K562 (cell line): ENCODE data around the gene FAM117B. TPM values are rescaled to one million over a fixed set of nuclear protein-coding genes. Genes with fewer than 3 reads are reported as not detected.

Experiments
- ATF1 ChIP-seq, 2 experiments: fragments of 450-650 bp in 1 of 2; IDR thresholded peaks; 2 replicates each; pipeline ENCODE4 v1.6.1; 2016; ENCODE audit warnings: missing compliant biosample characterization in 1 of 2, missing genetic modification characterization in 1 of 2
- HDAC6 ChIP-seq: IDR thresholded peaks from 2 replicates; pipeline ENCODE4 v1.6.1; 2012; ENCODE audit warnings: low read depth, mild to moderate bottlenecking, control low read depth, inconsistent platforms, low read length, moderate library complexity
- KAT8 ChIP-seq: fragments of 450-650 bp; IDR thresholded peaks from 2 replicates; pipeline ENCODE4 v1.6.1; 2016; ENCODE audit warnings: low read depth, mild to moderate bottlenecking
- KDM1A ChIP-seq, 2 experiments: fragments of 450-650 bp; IDR thresholded peaks; 2 replicates each; pipeline ENCODE4 v1.6.1; 2016; ENCODE audit warnings: mild to moderate bottlenecking in 2 of 2
- MGA ChIP-seq: fragments of 450-650 bp; IDR thresholded peaks from 2 replicates; pipeline ENCODE4 v1.6.1; 2016; ENCODE audit warnings: mild to moderate bottlenecking, moderate library complexity
- MXI1 ChIP-seq: IDR thresholded peaks from 2 replicates; pipeline ENCODE4 v1.6.1; 2011; ENCODE audit warnings: low read depth, mild to moderate bottlenecking, improper control_type of control experiment, low read length
- NEUROD1 ChIP-seq: fragments of 150-350 bp; IDR thresholded peaks from 2 replicates; pipeline ENCODE4 v1.6.1; 2014; ENCODE audit warnings: borderline replicate concordance, low read length, low read depth; ENCODE audit not compliant: partially characterized antibody
- NFYB ChIP-seq: IDR thresholded peaks from 2 replicates; pipeline ENCODE4 v1.6.1; 2011; ENCODE audit warnings: mild to moderate bottlenecking, moderate library complexity; ENCODE audit not compliant: insufficient read length; ENCODE audit errors: extremely low read depth
- RBFOX2 ChIP-seq: fragments of 200-400 bp; formaldehyde crosslinking; IDR thresholded peaks from 2 replicates; pipeline ENCODE4 v1.6.1; 2017; ENCODE audit warnings: low read depth, mild to moderate bottlenecking, low read length, moderate library complexity
- VEZF1 ChIP-seq: fragments of 200-800 bp; sonication (Bioruptor generic); IDR thresholded peaks from 2 replicates; pipeline ENCODE4 v1.6.1; 2017; ENCODE audit warnings: missing genetic modification characterization, missing compliant biosample characterization
- XRCC3 ChIP-seq: fragments of 450-650 bp; IDR thresholded peaks from 2 replicates; pipeline ENCODE4 v1.6.1; 2017; ENCODE audit warnings: mild to moderate bottlenecking, moderate library complexity
- ZBTB9 ChIP-seq: fragments of 450-650 bp; formaldehyde crosslinking; IDR thresholded peaks from 2 replicates; pipeline ENCODE4 v1.4.0; 2020; ENCODE audit warnings: mild to moderate bottlenecking, moderate library complexity
- polyA plus RNA-seq, 8 experiments: library from polyadenylated mRNA; depleted of rRNA in 4 of 8; stranded (reverse) in 5 of 8; unstranded in 3 of 8; fragments of >200 nt; fragmentation: Nextera tagmentation in 2 of 8; fragmentation: Illumina TruSeq in 1 of 8; extraction: Ambion mirVana in 2 of 8; extraction: Trizol in 1 of 8; gene quantifications; 2 replicates each; pipeline versions ENCODE4 v1.2.1 to v1.2.3, GENCODE V29; 2011 to 2014; ENCODE audit warnings: inconsistent platforms in 1 of 8, missing spikeins in 1 of 8
- total RNA-seq, 7 experiments: library from RNA; depleted of rRNA in 6 of 7; stranded (reverse); fragments of >200 nt in 6 of 7; fragmentation: Illumina TruSeq in 2 of 7; extraction: Trizol in 2 of 7; gene quantifications; 2 replicates each; pipeline versions ENCODE4 v1.2.1 to v1.2.3, GENCODE V29; 2011 to 2021; ENCODE audit warnings: low replicate concordance in 1 of 7

Gene FAM117B
- total and polyA plus RNA-seq, 9 of the 15 experiments (the other 6 are each of a cell fraction or from before 2014, with no cell fraction given) = 1.6 to 5.2 (median 2.6) TPM

GRCh38 chr2:202588647-202589581, 45.9 kb upstream of the FAM117B start (continued):
- TF ChIP-seq ZBTB9 (no peak), KAT8 (no peak), HDAC6 (no peak), NFYB (no peak), KDM1A (IDR thresholded peaks at IDR 0.05) (no peak), ATF1 (CRISPR knock-in tag; IDR thresholded peaks at IDR 0.05) (no peak), ATF1 (tag; IDR thresholded peaks at IDR 0.05) (no peak), XRCC3 (no peak), RBFOX2 (no peak), MXI1 (no peak), NEUROD1 (peak; percentile 6), MGA (no peak), VEZF1 (peak; percentile 25; the same call in 1 of the 2 replicates)
